GM12872 (cell line): ENCODE measurements around the gene KRT2.

Source experiments
- CTCF ChIP-seq: IDR thresholded peaks from 3 replicates; pipeline ENCODE4 v1.5.1; 2011; ENCODE audit warnings: low read depth, mild to moderate bottlenecking, low read length, moderate library complexity; ENCODE audit not compliant: insufficient read depth

KRT2 gene

GRCh38 chr12:52618866-52619265, 33.1 kb downstream of the KRT2 start:
- no peak for TF ChIP-seq CTCF

- TF ChIP-seq CTCF: no peak
Observed at GRCh38 chr12:52618216-52618615, 33.8 kb downstream of the KRT2 start, which contains the start of gene KRT73. Gene KRT73, minus strand, starts transcription at chr12:52618559. Its CDS starts 35 bp downstream, at chr12:52618524.

DNA sequence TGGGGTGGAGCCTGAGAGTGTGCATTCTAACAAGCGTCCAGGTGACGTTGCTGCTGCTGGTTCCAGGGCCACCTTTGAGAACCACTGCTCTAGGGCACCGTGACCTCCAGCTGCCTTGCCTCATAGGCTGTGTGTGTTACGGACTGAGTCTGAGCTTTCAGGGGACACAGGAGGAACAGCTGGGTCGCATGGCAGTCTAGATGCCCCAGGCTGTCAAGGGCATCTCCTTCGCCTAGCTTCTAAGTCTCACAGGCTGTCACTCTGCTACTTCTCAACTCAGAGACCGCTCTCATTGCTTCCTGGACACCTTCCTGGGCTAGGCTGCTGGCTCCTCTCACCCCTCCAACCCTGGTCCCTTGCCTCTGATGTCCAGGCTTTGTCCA, 34.6 kb downstream of the KRT2 start:
- TF ChIP-seq CTCF: no peak

DNA sequence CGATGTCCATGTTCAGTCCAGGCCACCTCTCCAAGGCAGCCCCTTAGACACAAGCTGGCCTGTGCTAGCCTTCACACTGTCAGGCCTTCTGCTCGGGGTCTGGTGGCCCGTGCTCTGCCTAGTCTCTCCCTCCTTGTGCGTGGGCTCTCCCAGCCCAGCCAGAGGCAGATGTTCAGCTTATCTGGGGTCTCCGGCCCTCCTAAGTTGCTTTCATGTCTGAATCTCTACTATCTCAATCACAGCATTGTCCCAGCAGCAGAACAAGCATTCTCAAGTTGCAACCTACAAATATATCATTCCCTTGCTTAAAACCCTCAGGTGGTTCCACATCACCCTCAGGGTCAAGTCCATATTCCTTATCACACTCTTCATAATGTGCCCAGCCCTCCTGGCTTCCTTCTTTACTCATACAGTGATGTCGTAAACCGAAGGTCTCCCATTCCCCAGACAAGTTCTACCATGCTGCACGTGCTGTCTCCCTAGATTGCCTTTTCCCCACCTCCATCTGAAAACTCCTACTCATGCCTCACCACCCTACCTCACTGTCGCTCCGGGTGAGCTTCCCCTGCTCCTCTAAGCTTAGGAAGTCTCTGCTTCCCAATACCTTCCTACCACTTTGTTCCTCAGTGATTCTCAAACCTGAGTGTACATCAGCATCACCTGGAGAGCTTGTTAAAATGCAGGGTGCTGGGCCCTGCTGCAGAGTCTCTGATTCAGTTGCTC, 35.2 kb downstream of the KRT2 start:
- TF ChIP-seq CTCF: no peak

- no peak for TF ChIP-seq CTCF
Observed at GRCh38 chr12:52615912-52616311, 36.1 kb downstream of the KRT2 start.

- TF ChIP-seq CTCF: no peak
Observed at GRCh38 chr12:52615208-52615868, 36.7 kb downstream of the KRT2 start.

- TF ChIP-seq CTCF: no peak
Observed at GRCh38 chr12:52614381-52615207, 37.4 kb downstream of the KRT2 start.
